HG03342 (cell line): Measurements from ENCODE around the gene ADD1.

Source experiments
- ATAC-seq: cut with Tn5 transposase; IDR thresholded peaks from one replicate; pipeline ENCODE4 v1.9.1; 2021; ENCODE audit warnings: mild to moderate bottlenecking, moderate library complexity; ENCODE audit not compliant: unreplicated experiment

Gene ADD1

DNA sequence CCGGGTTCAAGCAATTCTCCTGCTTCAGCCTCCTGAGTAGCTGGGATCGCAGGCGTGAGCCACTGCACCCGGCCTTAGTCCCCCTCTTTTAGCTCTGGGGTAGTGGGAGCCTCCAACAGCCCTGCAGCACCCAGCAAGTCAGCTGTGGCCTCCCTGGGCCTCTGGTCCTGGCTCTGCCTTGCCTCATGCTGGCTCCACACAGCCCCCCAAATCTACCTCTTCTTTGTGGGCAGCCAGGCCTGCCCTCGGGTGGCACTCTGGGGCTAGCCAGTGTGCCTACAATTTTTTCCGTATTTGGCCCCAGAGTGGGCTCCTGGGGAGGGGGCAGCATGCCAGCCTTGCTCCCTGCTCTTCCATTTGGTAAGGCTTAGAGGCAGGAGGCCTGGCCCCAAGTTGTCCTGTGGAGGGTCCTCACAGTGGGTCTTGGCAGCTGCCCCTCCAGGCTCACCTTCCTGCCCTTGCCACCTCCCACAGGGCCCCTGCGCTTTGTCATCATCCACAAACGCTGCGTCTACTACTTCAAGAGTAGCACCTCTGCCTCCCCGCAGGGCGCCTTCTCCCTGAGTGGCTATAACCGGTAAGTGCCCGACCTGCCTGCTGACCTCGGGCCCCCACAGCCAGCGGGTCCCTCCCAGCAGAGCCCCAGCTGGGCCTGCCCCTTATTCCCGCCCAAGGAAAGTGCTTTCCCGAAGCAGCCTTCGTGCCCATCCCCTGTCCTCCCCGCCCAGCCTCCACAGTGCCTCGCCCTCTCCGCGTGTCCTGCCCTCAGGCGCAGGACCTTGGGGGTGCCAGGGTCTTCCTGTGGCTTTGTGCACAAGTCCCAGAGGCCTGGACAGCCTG, 21.0 kb upstream of the ADD1 start:
- no peak for ATAC-seq

- ATAC-seq, result no peak
Observed at GRCh38 chr4:2823301-2823670, 20.4 kb upstream of the ADD1 start.

- ATAC-seq, result no peak
Observed at GRCh38 chr4:2823671-2824328, 19.8 kb upstream of the ADD1 start.

GRCh38 chr4:2824329-2824835, 19.3 kb upstream of the ADD1 start:
- ATAC-seq, result no peak

DNA sequence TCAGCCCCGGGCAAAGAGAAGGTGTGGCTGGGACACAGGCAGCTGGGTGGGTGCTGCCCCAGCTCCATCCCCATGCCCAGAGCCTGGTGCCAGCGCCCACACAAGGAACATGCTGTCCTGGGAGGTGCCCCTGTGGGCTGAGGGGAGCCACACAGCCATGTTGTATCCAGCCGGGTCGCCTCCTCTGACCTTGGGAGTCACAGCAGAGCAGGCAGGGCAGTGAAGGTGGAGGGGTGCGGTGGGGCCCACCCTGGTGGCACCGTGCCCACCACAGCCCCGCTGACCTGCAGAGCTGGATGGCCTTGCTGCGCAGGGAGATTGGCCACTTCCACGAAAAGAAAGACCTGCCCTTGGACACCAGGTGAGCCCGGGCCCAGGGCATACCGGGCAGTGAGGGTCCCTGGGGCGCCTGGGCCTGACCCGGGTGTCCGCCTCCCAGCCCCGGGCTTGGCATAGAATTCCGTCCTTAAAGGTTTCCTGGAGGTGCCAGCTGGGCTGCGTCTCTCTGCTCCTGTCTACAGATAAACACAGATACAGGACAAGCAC, 18.7 kb upstream of the ADD1 start:
- no peak for ATAC-seq

- no peak for ATAC-seq
Observed at GRCh38 chr4:2825740-2826139, 17.9 kb upstream of the ADD1 start.

DNA sequence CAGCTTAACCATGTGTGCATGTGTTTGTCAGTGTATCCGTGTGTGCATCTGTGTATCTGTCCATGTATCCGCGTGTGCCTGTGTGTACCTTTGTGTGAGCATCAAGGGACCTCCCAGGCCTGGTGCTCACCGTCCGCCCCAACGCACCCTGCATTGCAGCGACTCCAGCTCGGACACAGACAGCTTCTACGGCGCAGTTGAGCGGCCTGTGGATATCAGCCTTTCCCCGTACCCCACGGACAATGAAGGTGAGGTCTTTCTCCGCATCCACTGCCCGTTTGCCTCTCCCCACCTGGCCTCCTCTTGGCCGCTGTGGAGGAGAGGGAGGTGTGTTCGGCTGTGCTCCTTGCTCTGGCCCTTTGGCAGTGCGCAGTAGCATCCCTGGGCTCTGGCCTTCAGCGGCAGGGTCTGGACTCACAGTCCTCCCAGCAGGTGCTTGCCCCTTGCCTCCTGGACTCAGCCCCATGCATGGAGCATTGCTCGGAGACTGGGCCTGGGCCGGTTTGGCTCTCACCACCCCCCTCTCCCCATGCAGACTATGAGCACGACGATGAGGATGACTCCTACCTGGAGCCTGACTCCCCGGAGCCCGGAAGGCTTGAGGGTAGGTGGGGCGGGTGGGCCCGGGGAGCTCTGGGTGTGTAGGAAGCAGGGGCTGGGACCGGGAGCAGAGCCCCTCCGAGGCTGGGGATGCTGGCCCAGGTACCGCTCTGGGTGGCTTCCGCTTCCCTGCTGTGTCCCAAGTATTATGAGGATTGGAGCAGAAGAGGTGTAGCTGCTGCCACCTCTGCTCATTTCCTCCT, 16.4 kb upstream of the ADD1 start:
- no peak for ATAC-seq

DNA sequence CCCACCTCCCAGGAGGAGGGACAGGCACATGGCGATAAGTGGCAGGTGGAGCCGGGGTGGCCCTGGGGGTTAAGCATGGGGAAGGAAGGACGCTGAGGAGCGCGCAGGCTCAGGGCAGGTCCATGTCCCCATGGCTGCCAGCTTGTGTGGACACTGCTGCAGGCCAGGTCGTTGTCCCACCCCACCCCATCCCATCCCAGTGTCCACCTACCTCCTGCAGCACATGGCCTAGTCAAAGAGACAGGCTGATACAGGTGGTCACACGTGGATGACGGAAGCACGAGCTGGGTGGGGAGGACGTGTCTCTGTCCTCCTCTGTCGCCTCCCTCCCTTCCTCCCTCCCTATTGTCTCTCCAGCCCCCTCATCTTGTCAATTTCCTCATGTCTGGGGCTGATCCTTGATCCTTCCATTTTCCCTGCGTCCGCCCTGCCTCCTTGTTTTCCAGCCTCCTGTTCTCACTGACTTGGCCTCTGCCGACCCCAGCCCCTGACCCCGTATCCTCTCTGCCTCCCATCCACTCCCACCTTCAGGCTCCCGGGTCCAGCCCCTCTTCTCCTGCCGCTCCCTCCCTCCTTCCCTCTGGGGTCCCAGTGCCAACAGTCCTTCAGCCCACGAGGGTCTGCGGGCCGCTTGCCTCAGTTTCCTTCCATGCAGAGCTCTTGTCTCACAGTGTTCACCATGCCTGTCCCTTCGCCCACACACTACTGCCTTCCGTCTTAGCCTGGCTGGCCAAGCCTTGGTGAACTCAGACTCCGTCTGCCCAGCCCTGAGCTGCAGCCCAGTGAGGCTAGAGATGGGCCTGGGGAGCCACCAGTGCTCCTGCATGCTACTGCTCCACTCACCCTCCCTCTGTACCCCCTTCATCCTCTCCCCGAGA, 15.5 kb upstream of the ADD1 start:
- ATAC-seq, result no peak

DNA sequence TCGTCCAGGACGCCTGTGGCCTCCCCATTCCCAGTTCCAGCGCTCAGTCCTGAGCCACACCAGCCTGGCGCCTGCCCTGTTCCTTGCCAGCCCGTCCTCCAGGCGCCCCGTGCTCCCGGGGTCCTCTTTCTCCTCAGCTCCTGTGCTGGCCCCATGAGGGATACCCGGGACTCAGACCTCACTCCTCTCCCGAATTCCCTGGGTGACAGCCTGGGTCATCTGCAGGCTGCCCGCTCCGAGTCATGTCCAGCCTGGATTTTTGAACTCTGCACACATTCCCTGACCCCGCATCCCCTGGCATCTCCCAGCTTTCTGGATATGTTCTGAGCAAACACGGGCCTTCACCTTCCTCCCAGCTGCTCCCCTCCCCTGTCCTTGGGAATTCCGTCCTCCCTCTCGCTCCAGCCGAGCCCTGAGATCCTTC, 14.9 kb upstream of the ADD1 start:
- no peak for ATAC-seq

DNA sequence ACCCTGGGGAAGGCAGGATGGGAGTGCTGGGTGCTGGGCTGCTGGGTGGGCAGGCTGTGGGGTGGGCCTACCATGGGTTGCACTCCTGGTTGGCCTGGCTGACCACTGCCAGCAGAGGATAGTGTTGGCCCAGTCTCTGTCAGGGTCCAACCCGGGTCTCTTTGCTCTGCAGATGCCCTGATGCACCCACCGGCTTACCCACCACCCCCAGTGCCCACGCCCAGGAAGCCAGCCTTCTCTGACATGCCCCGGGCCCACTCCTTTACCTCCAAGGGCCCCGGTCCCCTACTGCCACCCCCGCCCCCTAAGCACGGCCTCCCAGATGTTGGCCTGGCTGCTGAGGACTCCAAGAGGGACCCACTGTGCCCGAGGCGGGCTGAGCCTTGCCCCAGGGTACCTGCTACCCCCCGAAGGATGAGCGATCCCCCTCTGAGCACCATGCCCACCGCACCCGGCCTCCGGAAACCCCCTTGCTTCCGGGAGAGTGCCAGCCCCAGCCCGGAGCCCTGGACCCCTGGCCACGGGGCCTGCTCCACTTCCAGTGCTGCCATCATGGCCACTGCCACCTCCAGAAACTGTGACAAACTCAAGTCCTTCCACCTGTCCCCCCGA, 14.2 kb upstream of the ADD1 start:
- ATAC-seq, result no peak

- ATAC-seq, result no peak
Observed at GRCh38 chr4:2829933-2830451, 13.7 kb upstream of the ADD1 start.

GRCh38 chr4:2830632-2831610, 12.7 kb upstream of the ADD1 start:
- ATAC-seq, result no peak

DNA sequence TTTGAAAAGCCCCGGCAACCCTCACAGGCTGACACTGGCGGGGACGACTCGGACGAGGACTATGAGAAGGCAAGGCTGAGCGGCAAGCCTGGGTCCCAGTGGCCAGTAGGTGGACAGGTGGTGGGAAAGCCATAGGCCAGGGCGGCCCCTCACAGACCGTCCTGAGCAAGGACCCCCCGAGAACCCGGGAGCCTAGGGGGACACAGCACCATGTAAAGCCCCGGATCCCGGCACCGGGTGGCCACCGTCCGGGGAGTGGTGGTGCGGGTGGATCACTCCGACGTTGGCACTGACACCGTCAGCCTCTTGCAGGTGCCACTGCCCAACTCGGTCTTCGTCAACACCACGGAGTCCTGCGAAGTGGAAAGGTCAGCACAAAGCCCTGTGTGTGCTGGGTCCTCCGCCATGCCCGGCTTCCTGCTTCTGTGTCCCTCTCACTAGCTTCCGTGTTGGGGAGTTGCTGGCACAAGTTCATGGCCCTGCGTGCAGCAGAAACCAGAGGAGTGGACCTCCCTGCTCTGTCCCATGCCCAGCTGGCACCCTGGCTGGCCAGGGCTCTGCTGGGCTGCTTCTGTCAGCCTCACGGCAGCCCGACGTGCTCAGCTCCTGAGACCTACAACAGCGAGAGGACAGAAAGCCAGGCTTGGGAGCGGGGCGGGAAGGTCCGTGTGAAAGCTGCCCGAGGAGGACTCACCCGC, 11.9 kb upstream of the ADD1 start:
- no peak for ATAC-seq

DNA sequence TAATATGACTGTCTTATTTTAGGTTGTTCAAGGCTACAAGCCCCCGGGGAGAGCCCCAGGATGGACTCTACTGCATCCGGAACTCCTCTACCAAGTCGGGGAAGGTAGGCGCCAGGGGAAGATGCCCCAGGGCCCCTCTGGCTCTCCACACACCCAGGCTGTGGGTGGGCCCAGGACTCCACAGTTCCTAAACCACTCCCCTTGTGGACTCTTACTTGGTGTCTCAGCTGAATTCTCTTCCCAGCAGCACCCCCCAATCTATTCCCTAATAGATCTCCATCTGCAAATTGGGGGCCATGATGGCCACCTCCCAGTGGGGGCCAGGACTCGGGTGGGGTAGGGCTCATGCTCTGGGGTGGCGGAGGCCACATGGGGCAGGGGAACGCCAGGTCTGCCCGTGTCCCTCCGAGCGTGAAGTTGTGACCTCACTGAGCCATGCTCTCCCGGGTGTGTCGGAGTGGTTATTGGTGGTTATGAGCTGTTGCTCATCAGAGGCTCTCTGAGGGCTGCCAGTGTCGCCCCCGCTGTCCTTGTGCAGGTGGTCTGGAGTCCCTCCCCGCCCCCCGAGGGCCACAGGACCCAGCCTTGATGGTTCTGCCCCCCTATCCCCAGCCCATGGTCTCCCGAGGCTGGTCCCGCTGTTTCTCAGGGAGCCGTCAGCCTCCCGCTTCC, 11.2 kb upstream of the ADD1 start:
- peak; percentile 82 for ATAC-seq

- peak; percentile 10 for ATAC-seq
Observed at GRCh38 chr4:2832981-2833670, 10.5 kb upstream of the ADD1 start.

DNA sequence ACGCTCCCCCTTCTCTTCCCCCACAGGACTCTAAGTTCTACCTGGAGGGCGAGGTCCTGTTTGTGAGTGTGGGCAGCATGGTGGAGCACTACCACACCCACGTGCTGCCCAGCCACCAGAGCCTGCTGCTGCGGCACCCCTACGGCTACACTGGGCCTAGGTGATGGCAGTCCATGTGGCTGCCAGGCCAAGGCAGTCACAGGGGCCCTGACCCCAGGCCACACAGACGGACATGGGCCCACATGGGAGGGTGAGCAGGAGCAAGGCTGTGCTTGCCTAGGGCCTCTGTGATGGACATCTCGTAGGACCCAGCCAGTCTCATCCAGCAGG, 10.0 kb upstream of the ADD1 start:
- ATAC-seq, result no peak
